Stomach smooth muscle (tissue), 2 donors: ENCODE measurements around the gene CCR3.

Experiments
- H3K27ac ChIP-seq: one replicate; pipeline ENCODE4 v1.7.0; 2013; ENCODE audit warnings: mild to moderate bottlenecking, low read length, inconsistent platforms
- H3K27me3 ChIP-seq, 2 donors: one replicate each; pipeline ENCODE4 v1.7.0; 2013; ENCODE audit warnings: low read length in 2 of 2; ENCODE audit not compliant: insufficient read depth in 2 of 2, control insufficient read depth in 1 of 2
- H3K36me3 ChIP-seq, 2 donors: one replicate each; pipeline ENCODE4 v1.7.0; 2013; ENCODE audit warnings: low read length in 2 of 2; ENCODE audit not compliant: control insufficient read depth in 2 of 2, insufficient read depth in 2 of 2
- H3K4me1 ChIP-seq: one replicate; pipeline ENCODE4 v1.7.0; 2013; ENCODE audit warnings: low read length; ENCODE audit not compliant: control insufficient read depth, insufficient read depth
- H3K4me3 ChIP-seq, 2 donors: one replicate each; pipeline ENCODE4 v1.7.0; 2013; ENCODE audit warnings: low read length in 2 of 2
- H3K9ac ChIP-seq, 2 donors: one replicate each; pipeline ENCODE4 v1.7.0; 2013; ENCODE audit warnings: low read length in 2 of 2, mild to moderate bottlenecking in 1 of 2
- H3K9me3 ChIP-seq, 2 donors: one replicate each; pipeline ENCODE4 v1.7.0; 2013; ENCODE audit warnings: low read length in 2 of 2; ENCODE audit not compliant: control insufficient read depth in 2 of 2
- donor health status: healthy.
- donor health status: Pancreatic carcinoma.

Gene CCR3

GRCh38 chr3:46221391-46221790, 20.9 kb upstream of the CCR3 start:
- no peaks in the 10 kb centered on the region for H3K27me3 ChIP-seq
- H3K36me3 ChIP-seq, result no peaks in the 10 kb centered on the region
- no peaks in the 10 kb centered on the region for H3K9me3 ChIP-seq
- H3K9ac ChIP-seq, result no peak overlapping the region
- H3K27ac ChIP-seq, result no peak overlapping the region
- H3K4me1 ChIP-seq, result no peaks in the 10 kb centered on the region
- no peak overlapping the region for H3K4me3 ChIP-seq

- Histone ChIP-seq H3K9ac (no peak overlapping the region), H3K4me3 (no peak overlapping the region), H3K36me3 (no peaks in the 10 kb centered on the region), H3K4me1 (no peaks in the 10 kb centered on the region), H3K9me3 (no peaks in the 10 kb centered on the region), H3K27ac (no peak overlapping the region), H3K27me3 (no peaks in the 10 kb centered on the region)
Observed at GRCh38 chr3:46221938-46222337, 20.3 kb upstream of the CCR3 start.

GRCh38 chr3:46222435-46223161, 19.7 kb upstream of the CCR3 start:
- Histone ChIP-seq H3K9ac (no peak overlapping the region), H3K4me1 (no peaks in the 10 kb centered on the region), H3K27ac (no peak overlapping the region), H3K36me3 (no peaks in the 10 kb centered on the region), H3K4me3 (no peak overlapping the region), H3K27me3 (no peaks in the 10 kb centered on the region), H3K9me3 (no peaks in the 10 kb centered on the region)

DNA sequence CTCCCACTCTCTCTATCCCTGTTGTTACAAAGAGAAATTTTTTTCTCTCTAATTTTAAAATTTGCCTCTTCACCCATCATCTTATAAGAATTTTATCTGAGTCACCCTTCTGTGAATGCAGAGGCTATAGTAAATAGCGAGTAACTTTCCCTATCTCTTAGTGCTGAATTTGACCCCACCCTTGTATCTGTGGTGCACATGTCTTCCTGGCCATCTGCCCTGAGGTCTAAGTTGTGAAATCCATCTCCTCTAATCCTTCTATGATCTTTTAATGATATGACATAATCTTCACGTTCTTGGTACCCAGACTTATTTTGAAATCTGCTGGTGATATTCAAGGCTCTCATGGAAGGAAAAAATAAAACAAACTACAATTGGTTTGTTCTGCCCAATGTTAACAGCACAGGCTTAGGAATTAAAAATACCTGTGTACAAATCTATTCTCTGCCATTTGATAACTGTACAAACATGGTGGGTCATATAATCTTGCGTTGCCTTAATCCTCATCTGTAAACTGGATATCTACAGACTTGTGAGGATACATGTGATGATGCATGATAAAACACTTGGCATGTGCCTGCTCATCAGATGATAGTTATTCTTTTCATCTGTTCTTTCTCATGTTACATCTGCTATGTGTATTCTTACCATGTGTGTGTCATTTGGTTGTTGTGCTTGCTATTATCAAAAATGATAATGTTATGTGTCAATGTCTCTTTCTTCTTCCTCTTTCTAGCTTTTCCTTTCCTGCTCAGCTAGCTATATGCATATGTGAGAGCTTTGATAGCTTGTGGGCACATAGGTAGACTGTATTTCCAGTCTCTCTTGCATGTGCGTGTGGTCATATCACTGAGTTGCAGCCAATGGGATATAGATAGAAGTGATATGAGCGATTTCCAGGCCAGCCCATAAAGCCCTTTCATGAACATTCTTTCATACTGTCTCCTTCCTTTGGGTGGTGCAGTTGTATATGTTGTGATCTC, 13.7 kb upstream of the CCR3 start:
- no peak overlapping the region for H3K27ac ChIP-seq
- H3K4me3 ChIP-seq, result no peak overlapping the region
- no peaks in the 10 kb centered on the region for H3K36me3 ChIP-seq
- no peaks in the 10 kb centered on the region for H3K9me3 ChIP-seq
- H3K4me1 ChIP-seq, result no peaks in the 10 kb centered on the region
- H3K27me3 ChIP-seq, result no peaks in the 10 kb centered on the region
- no peak overlapping the region for H3K9ac ChIP-seq

DNA sequence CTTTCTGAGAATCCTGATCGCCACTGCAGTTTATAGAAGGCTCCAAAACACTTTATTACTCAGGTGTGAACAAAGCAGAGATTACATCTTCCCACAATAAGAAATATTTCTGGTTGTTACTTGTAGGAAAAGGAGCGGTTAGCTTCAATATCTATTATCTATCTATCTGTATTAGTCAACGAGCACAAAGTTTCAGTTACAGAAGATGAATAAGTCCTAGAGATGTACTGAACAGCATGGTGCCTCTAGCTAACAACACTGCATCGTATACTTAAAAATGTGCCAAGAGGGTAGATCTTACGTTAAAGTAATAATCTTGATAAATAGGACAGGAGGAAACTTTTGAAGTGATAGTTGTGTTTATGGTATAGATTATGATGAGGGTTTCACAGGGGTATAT, 10.9 kb upstream of the CCR3 start:
- Histone ChIP-seq H3K36me3 (no peaks in the 10 kb centered on the region), H3K4me1 (no peaks in the 10 kb centered on the region), H3K9ac (no peak overlapping the region), H3K4me3 (no peak overlapping the region), H3K9me3 (no peaks in the 10 kb centered on the region), H3K27ac (no peak overlapping the region), H3K27me3 (peaks cover 0 to 2% of the 10 kb centered on the region in 2 donors)

- Histone ChIP-seq H3K9me3 (no peaks in the 10 kb centered on the region), H3K36me3 (no peaks in the 10 kb centered on the region), H3K4me1 (no peaks in the 10 kb centered on the region), H3K4me3 (no peak overlapping the region), H3K27ac (no peak overlapping the region), H3K27me3 (peaks cover 0 to 2% of the 10 kb centered on the region in 2 donors), H3K9ac (no peak overlapping the region)
Observed at GRCh38 chr3:46233194-46233593, 9.1 kb upstream of the CCR3 start.

DNA sequence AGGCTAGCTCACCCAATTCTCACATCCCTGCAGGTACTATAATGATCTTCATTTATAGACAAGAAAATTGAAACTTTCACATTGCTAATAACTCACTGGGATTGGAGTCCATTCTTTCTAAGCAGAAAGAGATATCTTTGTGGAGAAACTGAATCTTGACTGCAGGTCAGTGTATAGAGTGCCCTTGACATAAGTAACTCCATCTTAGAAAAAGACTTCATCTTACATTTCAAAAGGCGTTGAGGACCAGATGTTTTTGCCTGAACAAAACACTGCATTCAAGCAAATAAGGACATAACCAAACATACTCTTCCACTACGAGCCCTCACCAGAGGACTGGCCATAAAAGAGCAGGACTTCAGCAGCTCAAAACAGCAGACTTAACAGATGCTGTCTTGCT, 6.8 kb upstream of the CCR3 start:
- H3K4me1 ChIP-seq, result no peaks in the 10 kb centered on the region
- no peaks in the 10 kb centered on the region for H3K9me3 ChIP-seq
- H3K36me3 ChIP-seq, result no peaks in the 10 kb centered on the region
- H3K27me3 ChIP-seq, result peaks cover 0 to 2% of the 10 kb centered on the region in 2 donors
- H3K9ac ChIP-seq, result no peak overlapping the region
- H3K27ac ChIP-seq, result no peak overlapping the region
- no peak overlapping the region for H3K4me3 ChIP-seq

- Histone ChIP-seq H3K4me3 (no peak overlapping the region), H3K27ac (no peak overlapping the region), H3K9me3 (no peaks in the 10 kb centered on the region), H3K36me3 (no peaks in the 10 kb centered on the region), H3K27me3 (peaks cover 0 to 2% of the 10 kb centered on the region in 2 donors), H3K9ac (no peak overlapping the region), H3K4me1 (no peaks in the 10 kb centered on the region)
Observed at GRCh38 chr3:46236294-46237054, 5.8 kb upstream of the CCR3 start.

- Histone ChIP-seq H3K36me3 (no peaks in the 10 kb centered on the region), H3K27me3 (peaks cover 0 to 2% of the 10 kb centered on the region in 2 donors), H3K4me3 (no peak overlapping the region), H3K27ac (no peak overlapping the region), H3K9ac (no peak overlapping the region), H3K9me3 (no peaks in the 10 kb centered on the region), H3K4me1 (no peaks in the 10 kb centered on the region)
Observed at GRCh38 chr3:46238386-46238785, 3.9 kb upstream of the CCR3 start.

DNA sequence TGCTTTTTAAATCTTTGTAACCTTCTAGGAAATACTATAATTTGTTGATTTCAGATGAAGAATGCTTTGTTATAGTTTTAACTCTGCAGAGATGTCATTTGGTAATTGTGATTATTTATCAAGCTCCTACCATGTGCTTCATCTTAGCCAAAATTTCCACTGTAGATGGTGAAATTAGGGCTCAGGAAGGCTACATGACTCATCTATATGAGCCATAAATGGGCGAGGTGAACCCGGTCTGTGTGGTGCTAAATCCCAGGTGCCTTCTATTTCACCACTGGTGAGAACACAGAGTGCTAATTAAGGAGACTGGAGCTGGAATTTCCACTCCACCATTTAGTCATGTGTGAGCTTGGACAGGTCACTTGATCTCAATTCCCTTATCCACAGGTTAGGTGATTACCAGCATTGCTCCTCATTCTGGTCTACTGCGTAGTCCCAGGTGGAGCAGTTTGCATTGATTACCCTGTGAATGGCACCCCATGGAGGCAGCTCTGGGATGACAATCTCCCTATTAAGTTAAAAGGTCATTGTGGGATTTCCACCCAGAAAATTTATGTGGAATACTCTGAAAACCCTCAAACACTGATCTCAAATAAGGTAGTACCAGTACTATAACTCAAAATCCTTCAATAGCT, 2.8 kb upstream of the CCR3 start:
- no peak overlapping the region for H3K4me3 ChIP-seq
- no peaks in the 10 kb centered on the region for H3K4me1 ChIP-seq
- H3K36me3 ChIP-seq, result no peaks in the 10 kb centered on the region
- no peaks in the 10 kb centered on the region for H3K9me3 ChIP-seq
- H3K9ac ChIP-seq, result no peak overlapping the region
- peaks cover 0 to 2% of the 10 kb centered on the region in 2 donors for H3K27me3 ChIP-seq
- H3K27ac ChIP-seq, result no peak overlapping the region
